Stimulated activated CD4-positive, alpha-beta T cell treated with anti-CD3 and anti-CD28 coated beads, Interleukin-1b, Interleukin-23, amount 100 ng/mL, for 48 hours (primary cell): Measurements from ENCODE around the gene HLA-DRA.
"Not testable (repeated sequence)": the region's sequence is repeated elsewhere in the genome, so short reads cannot be mapped to it uniquely, and the experiment has no call there.

Source experiments
- DNase-seq: peaks from one replicate; pipeline ENCODE4 v3.0.0-alpha.2; 2020

Gene HLA-DRA

DNA sequence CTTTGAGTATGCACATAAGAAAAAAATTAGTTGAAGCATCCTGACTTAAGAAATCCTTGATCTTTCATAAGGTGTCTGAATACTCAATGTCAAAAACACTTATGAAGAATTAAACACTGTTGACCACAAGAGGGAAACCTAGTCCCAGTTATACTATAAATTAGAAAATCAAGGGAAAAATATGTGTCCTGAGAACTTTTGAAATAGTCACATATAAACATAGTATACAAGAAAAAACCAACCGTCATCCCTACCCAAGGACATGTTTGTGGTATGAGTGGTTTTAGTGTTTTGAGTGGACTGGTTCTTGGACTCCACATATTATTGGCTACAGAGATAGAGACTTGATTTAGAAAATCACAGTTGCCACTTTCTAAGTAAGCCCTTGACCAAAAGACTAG is 7.6 kb upstream of the HLA-DRA start:
- DNase-seq = no peak

DNA sequence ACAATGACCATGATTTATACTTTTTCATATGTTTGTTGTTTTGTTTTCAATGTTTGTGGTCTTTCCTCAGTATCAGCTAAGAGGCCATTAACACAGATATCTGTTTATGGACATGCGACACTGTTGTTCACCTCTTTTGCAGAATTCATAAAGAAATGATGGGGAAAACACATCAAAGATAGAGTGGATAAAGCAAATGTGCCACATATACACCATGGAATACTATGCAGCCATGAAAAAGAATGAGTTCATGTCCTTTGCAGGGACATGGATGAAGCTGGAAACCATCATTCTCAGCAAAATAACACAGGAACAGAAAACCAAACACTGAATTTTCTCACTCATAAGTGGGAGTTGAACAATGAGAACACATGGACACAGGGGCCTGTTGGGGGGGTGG is 5.7 kb upstream of the HLA-DRA start:
- DNase-seq = not testable (repeated sequence)

DNA sequence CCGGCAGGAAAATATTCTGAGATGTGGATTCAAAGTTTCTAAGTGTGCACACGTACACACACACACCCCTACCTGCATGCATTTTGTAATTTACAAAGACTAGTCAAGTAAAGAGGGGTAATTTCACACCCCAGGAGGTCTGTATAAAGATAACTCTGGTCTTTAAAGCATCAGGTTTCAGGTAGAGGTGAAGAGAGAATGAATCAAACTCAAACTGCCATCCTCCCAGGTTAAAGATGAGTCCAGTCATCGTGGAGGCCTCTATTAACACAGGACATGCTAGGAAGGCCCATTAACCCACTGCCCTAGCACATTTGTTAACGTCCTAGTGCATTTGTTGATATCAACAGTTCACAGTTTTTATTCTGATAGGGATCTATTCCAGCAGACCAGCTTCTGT is 3.5 kb upstream of the HLA-DRA start:
- no peak for DNase-seq

DNA sequence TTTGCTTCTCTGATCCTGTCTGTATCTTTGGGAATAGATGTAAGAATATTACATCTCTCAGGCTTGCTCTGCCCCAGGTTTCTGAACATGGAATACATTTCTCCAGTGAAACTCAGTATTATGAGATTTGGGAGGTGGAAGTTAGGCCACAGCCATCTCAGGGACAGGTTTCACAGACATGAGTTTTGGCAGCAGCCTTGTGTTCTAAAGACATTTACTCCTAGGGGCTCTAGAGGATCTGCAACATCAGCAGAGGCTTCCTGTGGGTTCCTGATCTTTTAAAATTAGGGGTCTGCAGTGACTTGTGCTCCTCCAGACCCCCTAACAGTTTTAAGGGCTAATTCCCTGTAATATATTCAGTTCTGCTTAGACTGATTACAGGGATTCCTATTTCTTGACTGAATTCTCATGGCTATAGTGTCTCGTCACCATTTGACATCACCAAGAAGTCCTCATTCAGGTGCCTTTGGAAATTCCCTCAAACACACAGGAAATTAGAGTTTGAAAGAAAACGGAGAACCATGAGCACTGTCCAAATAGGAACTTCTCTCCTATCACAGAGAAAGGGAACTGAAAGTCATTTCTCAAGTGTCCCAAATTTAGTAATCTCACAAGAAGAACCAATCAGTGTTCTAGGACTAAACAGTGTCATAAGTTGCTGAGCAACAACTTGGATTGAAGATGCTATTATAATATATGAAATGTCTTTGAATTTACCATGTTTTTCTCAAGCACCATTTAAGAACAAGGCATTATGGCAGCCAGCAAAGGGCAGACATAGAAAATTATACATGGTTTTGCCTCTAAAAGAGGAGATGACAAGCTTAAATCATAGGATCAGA is 2.5 kb upstream of the HLA-DRA start:
- DNase-seq = no peak

DNA sequence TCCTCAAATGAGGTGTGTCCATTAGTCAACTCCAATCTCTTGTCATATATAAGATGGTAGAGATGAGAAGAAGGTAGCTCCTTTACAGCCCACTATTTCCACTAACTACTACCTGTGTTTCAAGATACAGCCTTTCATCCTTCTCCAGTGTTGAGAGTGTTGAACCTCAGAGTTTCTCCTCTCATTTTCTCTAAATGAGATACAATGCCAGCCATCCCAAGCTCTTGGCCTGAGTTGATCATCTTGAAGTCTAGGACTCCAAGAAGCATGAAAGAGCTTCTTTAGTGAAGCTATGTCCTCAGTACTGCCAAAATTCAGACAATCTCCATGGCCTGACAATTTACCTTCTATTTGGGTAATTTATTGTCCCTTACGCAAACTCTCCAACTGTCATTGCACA is 548 bp upstream of the HLA-DRA start:
- DNase-seq = no peak

DNA sequence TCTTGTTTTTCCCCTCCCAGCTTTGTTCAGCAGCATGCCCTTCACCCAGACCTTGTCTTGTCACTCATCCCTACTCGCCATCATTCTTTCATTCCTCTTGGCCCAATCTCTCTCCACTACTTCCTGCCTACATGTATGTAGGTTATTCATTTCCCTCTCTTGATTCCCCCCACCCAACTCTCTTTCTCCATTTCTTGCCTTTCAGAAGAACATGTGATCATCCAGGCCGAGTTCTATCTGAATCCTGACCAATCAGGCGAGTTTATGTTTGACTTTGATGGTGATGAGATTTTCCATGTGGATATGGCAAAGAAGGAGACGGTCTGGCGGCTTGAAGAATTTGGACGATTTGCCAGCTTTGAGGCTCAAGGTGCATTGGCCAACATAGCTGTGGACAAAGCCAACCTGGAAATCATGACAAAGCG is 2.6 kb downstream of the HLA-DRA start:
- no peak for DNase-seq

DNA sequence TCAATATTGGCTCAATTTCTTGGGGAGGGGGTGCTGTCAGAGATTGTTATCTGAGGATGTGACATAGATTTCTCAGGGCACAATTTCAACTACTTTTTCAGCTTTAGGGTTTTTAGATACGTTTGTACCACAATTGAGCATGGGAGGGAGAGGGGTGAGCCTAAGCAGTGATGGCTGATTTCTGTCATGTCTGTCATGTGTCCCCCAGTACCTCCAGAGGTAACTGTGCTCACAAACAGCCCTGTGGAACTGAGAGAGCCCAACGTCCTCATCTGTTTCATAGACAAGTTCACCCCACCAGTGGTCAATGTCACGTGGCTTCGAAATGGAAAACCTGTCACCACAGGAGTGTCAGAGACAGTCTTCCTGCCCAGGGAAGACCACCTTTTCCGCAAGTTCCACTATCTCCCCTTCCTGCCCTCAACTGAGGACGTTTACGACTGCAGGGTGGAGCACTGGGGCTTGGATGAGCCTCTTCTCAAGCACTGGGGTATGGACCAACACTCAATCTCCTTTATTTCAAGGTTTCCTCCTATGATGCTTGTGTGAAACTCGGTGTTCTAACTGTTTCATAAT is 3.4 kb downstream of the HLA-DRA start:
- DNase-seq = no peak

DNA sequence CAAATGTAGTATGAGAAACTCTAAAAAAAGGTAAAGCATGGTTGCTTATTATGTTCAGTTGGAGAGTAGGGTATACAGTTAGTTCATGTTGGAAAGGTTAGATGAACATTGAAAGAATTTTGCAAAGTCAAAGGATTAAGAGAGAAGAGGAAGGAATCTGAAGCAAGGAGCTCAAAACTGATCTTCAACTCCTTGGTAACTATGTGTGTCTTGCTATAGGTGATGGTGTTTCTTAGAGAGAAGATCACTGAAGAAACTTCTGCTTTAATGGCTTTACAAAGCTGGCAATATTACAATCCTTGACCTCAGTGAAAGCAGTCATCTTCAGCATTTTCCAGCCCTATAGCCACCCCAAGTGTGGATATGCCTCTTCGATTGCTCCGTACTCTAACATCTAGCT is 4.7 kb downstream of the HLA-DRA start:
- no peak for DNase-seq

DNA sequence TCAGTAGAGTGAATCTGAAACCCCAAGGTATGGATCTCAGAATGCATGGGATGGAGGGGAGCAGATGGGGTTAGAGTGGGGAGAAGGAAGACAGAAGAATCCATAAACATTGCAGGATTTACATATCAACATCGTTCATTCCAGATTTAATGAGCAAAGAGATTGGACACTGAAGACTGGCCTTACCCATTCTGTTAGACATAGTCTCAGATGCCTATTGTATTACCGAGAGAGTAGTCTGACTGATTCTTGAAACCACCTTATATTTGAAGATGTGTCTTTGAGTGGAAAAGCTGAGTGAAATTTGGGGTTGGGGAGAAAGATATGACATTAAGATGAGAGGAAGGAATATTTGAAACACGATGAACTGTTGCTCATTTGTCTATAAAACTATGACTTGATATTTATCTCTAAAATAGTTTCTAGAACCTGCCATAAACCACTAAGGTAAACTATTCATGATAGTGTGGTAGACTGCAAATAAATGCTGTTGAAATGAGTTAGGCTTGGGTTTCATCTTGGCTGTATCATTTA is 5.7 kb downstream of the HLA-DRA start:
- DNase-seq = no peak

DNA sequence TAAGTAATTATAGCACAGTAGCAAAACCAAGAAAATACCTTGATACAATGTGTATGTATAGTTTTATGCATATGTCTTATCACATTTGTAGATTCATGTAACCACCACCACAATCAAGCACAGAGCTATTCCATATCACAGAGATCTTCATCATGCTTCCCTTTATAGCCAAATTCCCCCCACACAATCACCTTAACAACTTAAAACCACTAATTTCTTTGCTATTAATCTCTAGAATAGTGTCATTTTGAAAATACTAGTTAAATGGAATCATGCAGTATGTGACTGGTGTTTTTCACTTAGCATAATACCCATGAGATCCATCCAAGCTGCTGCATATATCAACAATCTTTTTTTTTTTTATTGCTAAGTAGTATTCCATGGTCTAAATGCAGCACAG is 8.2 kb downstream of the HLA-DRA start:
- no peak for DNase-seq

DNA sequence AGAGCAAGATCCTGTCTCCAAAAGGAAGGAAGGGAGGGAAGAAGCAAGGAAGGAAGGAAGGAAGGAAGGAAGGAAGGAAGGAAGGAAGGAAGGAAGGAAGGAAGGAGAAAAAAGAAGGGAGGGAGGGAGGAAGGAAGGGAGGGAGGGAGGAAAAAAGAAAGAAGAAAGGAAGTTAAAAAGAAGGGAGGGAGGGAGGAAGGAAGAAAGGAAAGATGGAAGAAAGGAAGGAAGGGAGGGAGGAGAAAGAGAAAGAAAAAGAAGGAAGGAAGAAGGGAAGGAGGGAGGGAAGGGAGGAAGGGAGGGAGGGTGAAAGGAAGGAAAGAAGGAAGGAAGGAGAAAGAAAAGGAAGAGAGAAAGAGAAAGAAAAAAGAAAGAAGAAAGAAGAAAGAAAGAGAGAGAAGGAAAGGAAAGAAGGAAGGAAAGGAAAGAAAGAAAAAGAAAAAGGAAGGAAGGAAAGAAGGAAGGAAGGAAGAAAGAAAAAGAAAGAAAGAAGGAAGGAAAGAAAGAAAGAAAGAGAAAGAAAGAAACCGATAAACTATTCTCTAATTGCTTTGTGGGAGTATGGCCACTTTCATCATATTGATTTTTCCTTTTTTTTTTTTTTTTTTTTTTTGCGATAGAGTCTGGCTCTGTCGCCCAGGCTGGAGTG is 9.5 kb downstream of the HLA-DRA start:
- no peak for DNase-seq

DNA sequence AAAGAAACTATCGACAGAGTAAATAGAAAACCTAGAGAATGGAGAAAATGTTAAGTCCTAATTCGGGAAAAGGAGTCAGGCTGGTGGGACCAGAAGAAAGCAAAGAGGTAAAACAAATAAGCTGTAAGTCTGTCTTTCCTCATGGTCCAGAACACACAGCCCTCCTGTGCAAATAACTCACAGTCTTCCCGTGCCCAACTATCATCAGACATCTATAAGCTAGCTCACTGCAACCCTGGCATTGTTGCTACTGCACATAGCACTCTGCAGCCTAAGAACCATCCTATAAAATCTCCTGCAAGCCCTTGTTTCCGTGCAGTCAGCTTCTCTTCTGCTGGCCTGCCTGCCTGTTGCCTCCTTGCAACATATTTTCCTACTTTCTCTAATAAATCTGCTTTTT is 17.4 kb downstream of the HLA-DRA start:
- no peak for DNase-seq

DNA sequence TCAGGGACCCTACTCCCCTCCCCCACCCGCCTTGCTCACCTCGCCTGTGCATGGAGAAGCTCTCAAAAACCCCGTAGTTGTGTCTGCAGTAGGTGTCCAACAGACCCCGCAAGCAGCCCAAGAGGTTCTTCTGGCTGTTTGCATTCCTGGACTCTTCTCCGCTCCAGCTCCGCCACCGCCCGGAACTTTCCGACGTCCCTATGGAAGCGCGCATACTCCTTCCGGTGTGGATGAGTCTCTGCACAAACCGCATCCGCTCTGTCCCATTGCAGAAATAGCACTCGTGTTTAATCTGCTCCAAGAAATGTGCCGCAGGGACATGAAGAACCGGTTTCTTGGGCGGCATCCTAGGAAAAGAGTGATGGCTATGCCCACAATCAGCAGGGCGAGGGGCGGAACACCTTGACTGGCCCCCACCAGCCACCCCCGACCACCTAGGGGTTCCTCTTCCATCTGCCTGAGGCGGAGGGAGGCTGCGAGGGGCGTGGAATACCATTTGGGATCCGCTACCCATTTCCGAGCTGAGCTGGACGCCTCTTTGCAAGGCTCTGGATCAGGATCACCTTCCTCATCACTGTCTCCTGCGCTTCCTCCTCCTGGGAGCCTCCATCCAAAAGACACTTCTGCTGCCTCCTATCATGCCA is 20.2 kb downstream of the HLA-DRA start:
- no peak for DNase-seq

DNA sequence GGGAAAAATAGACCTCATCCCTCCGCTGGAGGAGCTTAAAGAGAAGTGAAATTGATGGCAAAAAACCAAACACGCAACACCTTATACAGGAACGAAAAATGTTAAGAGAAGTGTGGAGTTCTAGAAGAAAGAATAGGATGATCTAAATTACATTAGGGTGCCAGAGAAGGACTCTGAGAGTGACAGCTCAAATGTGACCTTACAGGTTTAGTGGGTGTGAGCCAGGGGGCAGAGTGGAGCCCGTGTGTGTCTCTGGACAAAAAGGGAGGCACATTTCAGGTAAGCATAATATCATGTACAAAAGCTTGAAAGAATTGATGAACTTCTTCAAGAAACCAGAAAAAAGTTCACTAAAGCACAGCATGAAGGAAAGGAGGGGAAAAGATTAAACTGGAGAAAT is 20.8 kb downstream of the HLA-DRA start:
- DNase-seq = no peak

DNA sequence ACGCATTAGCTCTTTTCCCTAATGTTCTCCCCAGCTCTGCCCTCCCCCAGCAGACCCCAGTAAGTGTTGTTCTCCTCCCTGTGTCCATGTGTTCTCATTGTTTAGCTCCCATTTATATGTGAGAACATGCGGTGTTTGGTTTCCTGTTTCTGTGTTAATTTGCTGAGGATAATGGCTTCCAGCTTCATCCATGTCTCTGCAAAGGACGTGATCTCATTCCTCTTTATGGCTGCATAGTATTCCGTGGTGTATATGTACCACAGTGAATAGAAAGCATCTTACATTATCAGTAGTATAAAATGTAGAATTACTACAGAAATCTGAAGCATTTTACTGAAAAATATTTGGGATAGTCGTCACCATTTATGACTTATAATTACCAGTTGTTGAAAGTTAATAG is 21.8 kb downstream of the HLA-DRA start:
- DNase-seq = no peak

DNA sequence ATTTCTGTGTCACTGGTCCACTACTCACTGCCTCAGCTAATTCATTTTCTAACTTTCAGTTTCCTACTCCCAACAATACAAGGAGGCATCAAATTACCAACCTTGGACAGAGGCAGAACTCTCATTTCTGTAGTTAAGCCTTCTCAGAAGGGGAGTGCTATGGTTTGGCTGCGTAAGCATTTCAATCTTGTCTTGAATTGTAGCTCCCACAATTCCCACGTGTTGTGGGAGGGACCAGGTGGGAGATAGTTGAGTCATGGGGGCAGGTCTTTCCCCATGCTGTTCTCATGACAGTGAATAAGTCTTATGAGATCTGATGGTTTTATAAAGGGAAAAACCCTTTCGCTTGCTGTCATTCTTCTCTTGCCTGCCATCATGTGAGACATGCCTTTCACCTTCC is 22.9 kb downstream of the HLA-DRA start:
- DNase-seq = peak; percentile 86

DNA sequence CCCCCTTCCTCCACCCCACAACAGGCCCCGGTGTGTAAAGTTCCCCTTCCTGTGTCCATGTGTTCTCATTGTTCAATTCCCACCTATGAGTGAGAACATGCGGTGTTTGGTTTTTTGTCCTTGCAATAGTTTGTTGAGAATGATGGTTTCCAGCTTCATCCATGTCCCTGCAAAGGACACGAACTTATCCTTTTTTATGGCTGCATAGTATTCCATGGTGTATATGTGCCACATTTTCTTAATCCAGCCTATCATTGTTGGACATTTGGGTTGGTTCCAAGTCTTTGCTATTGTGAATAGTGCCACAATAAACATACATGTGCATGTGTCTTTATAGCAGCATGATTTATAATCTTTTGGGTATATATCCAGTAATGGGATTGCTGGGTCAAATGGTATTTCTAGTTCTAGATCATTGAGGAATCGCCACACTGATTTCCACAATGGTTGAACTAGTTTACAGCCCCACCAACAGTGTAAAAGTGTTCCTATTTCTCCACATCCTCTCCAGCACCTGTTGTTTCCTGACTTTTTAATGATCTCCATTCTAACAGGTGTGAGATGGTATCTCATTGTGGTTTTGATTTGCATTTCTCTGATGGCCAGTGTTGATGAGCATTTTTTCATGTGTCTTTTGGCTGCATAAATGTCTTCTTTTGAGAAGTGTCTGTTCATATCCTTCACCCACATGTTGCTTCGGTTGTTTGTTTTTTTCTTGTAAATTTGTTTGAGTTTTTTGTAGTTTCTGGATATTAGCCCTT is 28.2 kb downstream of the HLA-DRA start:
- not testable (repeated sequence) for DNase-seq

DNA sequence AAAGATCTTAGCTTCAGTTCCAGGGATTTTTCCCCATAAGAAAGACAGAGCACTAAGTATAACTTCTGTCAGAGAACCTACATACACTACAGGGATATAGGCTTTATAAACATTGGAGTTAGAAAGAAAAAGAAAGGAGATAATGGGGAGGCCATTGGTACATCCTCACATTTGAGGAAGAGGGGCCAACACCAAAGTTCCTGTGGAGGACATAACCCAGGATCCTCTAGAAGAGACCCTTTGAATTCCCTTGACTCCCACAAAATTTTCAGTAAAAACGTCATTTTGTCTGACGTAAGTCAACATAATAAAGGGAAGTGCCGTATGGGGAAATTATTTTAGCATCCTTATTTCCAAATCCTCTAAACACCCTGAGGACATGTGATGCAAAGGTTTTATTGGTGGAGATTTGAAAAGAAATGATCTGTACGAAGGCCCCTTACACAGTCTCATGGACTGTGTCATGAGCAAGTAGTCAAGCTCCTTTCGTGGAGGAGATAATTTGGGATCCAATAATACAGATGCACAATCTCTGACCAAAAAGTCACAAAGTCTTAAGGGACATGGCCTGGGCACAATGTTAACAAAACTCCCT is 33.2 kb downstream of the HLA-DRA start:
- no peak for DNase-seq

DNA sequence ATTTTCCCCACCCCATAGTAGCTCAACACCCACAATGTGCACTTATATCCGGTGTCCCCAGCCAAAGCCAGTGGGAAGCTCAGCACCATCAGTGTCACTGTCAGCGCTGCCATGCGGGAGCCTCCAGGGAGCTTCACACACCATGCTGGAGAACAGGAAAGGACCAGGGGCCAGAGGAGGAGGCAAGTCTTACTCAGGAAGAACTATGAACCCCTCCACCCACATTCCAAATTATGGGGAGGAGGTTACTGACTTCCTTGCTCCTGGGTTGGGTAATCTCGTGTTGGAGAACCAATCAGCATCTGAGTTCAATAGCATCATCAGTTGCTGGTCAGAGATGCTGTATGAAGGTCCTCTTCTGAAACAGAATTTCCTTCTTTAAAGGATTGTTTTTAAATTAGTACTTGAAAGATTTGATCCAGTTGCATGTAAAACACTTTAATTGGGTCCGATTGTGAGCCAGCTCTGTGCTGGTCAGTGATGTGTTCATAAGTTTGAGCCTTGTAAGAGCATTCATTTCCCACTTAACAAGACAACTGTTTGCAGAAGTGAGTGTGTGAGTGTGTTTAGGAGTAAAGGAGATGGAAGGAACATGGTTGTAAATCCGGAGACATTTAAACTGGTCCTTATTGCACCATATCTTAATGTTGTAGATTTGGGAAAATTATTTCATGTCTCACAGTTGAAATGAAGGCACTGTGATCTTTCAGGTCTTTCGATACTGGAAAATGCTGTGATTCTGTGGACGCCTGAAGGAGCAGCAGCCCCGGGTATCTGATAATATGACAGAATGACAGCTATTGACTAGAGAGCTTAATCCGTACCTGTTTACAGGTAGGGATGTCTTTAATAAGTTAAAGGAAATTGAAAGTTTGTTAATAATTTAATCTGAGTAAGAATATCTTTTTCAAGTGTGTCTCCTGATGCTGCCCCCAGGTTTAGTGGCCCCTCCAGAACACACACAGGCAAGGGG is 34.0 kb downstream of the HLA-DRA start:
- not testable (repeated sequence) for DNase-seq

DNA sequence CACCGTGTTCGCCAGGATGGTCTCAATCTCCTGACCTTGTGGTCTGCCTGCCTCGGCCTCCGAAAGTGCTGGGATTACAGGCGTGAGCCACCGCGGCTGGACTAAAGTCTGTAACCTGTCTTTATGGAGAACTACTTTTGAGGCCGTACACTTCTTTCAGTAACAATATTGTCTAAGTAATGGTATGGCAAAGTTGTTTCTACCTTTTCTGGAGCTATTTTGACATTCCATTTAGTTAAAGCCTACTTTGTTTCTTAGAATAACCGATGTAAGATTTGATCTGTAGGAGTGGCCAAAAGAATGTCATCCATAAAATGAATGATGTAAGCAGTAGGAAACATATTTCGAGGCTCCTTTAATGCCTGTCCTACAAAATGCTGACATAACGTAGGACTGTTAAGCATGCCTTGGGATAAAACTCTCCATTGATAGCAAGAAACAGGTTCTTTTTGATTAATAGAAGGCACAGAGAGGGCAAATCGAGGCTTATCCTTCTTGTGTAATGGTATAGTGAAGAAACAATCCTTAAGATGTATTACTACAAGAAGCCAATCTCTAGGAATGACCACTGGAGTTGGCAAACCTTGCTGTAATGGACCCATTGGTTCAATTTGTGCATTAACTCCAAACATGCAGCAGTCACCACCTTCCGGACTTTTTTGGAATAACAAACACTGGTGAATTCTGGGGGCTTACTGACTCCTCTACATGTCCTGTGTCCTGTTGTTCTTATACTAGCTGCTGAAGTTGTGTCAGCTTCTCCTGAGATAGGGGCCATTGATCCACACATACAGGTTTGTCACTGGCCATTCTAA is 35.9 kb downstream of the HLA-DRA start:
- DNase-seq = no peak
